IMR-90 (cell line): Measurements from ENCODE around the gene TLCD4. TPM values are rescaled to one million over a fixed set of nuclear protein-coding genes. Genes with fewer than 3 reads are reported as not detected.

Experiments
- ATAC-seq: fragments of 200-7000 bp; cut with Tn5 transposase; 2 replicates; pipeline ENCODE4 v1.9.1; 2020; ENCODE audit warnings: low read depth, mild to moderate bottlenecking, moderate library complexity
- BruUV-seq: library from RNA; stranded (reverse); fragments of 400-500 nt; replicated peaks from 2 replicates; lab custom pipeline; 2021; lab: Mats Ljungman, UMichigan
- CTCF ChIA-PET: fragments of 300-600 bp; formaldehyde crosslinking; extraction: SDS; loops from one replicate; lab custom pipeline; 2021; ENCODE audit warnings: antibody characterized with exemption; lab: Yijun Ruan, JAX
- POLR2A ChIA-PET: fragments of 300-600 bp; sonication (Branson Sonifier 250); formaldehyde crosslinking; loops from one replicate; lab custom pipeline; 2022; ENCODE audit warnings: antibody characterized with exemption; ENCODE audit not compliant: unreplicated experiment; lab: Charles Lee
- DNase-seq: peaks from one replicate; pipeline ENCODE4 v3.0.0; 2013
- H2AFZ ChIP-seq: replicated peaks from 2 replicates; pipeline ENCODE3; 2013; ENCODE audit warnings: low read length, mild to moderate bottlenecking; ENCODE audit not compliant: poor library complexity
- H2AK5ac ChIP-seq: 2 replicates; pipeline ENCODE4 v1.6.1; 2013; ENCODE audit warnings: low read depth, low read length, inconsistent platforms
- H2AK9ac ChIP-seq: replicated peaks from 2 replicates; pipeline ENCODE3; 2013; ENCODE audit warnings: mild to moderate bottlenecking, low read depth, low read length, moderate library complexity; ENCODE audit not compliant: poor library complexity
- H2BK120ac ChIP-seq: 2 replicates; pipeline ENCODE4 v1.6.1; 2013; ENCODE audit warnings: low read depth, low read length, inconsistent platforms
- H2BK15ac ChIP-seq: 3 replicates; pipeline ENCODE4 v1.6.1; 2013; ENCODE audit warnings: low read depth, low read length, inconsistent platforms
- H2BK20ac ChIP-seq: 2 replicates; pipeline ENCODE4 v1.6.1; 2013; ENCODE audit warnings: low read depth, mild to moderate bottlenecking, inconsistent platforms, low read length, moderate library complexity
- H2BK5ac ChIP-seq: 2 replicates; pipeline ENCODE4 v1.6.1; 2013; ENCODE audit warnings: mild to moderate bottlenecking, low read depth, low read length, inconsistent platforms; ENCODE audit not compliant: poor library complexity, severe bottlenecking
- H3K14ac ChIP-seq: replicated peaks from 2 replicates; pipeline ENCODE4 v1.6.1; 2013; ENCODE audit warnings: low read depth, low read length, inconsistent platforms
- H3K18ac ChIP-seq: 2 replicates; pipeline ENCODE4 v1.6.1; 2013; ENCODE audit warnings: low read depth, low read length, control low read depth
- H3K23ac ChIP-seq: 2 replicates; pipeline ENCODE4 v1.6.1; 2013; ENCODE audit warnings: low read depth, low read length, inconsistent platforms
- H3K27ac ChIP-seq: 2 replicates; pipeline ENCODE4 v1.5.1; 2013; ENCODE audit warnings: mild to moderate bottlenecking, control low read depth, low read length; ENCODE audit not compliant: insufficient read depth
- H3K27me3 ChIP-seq: 2 replicates; pipeline ENCODE4 v1.6.1; 2013; ENCODE audit warnings: low read length; ENCODE audit not compliant: control insufficient read depth, insufficient read depth
- H3K36me3 ChIP-seq: 2 replicates; pipeline ENCODE4 v1.6.1; 2013; ENCODE audit warnings: low read length, mixed read lengths; ENCODE audit not compliant: control insufficient read depth, insufficient read depth
- H3K4ac ChIP-seq: 2 replicates; pipeline ENCODE4 v1.6.1; 2013; ENCODE audit warnings: low read depth, low read length, inconsistent platforms
- H3K4me1 ChIP-seq: 2 replicates; pipeline ENCODE4 v1.6.1; 2013; ENCODE audit warnings: low read length, mixed read lengths; ENCODE audit not compliant: control insufficient read depth, insufficient read depth
- H3K4me2 ChIP-seq: 2 replicates; pipeline ENCODE4 v1.6.1; 2013; ENCODE audit warnings: low read depth, mild to moderate bottlenecking, control low read depth, low read length, moderate library complexity
- H3K4me3 ChIP-seq: 2 replicates; pipeline ENCODE4 v1.5.1; 2013; ENCODE audit warnings: low read depth, mild to moderate bottlenecking, control low read depth, low read length, moderate library complexity; ENCODE audit not compliant: insufficient read depth
- H3K56ac ChIP-seq: 2 replicates; pipeline ENCODE4 v1.6.1; 2013; ENCODE audit warnings: low read length, inconsistent platforms; ENCODE audit not compliant: insufficient read depth; ENCODE audit errors: extremely low read depth
- H3K79me1 ChIP-seq, 2 experiments: 2 replicates each; pipeline ENCODE4 v1.6.1; 2013; ENCODE audit warnings: low read length in 2 of 2, inconsistent platforms in 1 of 2, low read depth in 1 of 2
- H3K9ac ChIP-seq: 2 replicates; pipeline ENCODE4 v1.6.1; 2013; ENCODE audit warnings: low read depth, low read length, control low read depth
- H3K9me1 ChIP-seq: 2 replicates; pipeline ENCODE4 v1.6.1; 2013; ENCODE audit warnings: low read length, inconsistent platforms; ENCODE audit not compliant: insufficient read depth
- H3K9me3 ChIP-seq: 2 replicates; pipeline ENCODE4 v1.6.1; 2013; ENCODE audit warnings: low read length; ENCODE audit not compliant: control insufficient read depth, insufficient read depth
- H4K20me1 ChIP-seq: 2 replicates; pipeline ENCODE4 v1.6.1; 2013; ENCODE audit warnings: low read length, inconsistent platforms; ENCODE audit not compliant: insufficient read depth
- H4K5ac ChIP-seq: 2 replicates; pipeline ENCODE4 v1.6.1; 2013; ENCODE audit warnings: mild to moderate bottlenecking, low read depth, low read length, control low read depth
- H4K8ac ChIP-seq, 2 experiments: 2 replicates each; pipeline ENCODE4 v1.6.1; 2013; ENCODE audit warnings: low read depth in 2 of 2, low read length in 2 of 2, control low read depth in 1 of 2, inconsistent platforms in 1 of 2
- H4K91ac ChIP-seq: 2 replicates; pipeline ENCODE4 v1.6.1; 2013; ENCODE audit warnings: low read depth, low read length, inconsistent platforms; ENCODE audit not compliant: insufficient read depth
- BHLHE40 ChIP-seq: fragments of 150-350 bp; IDR thresholded peaks from 2 replicates; pipeline ENCODE4 v1.6.1; 2016; ENCODE audit warnings: mild to moderate bottlenecking, low read depth, low read length
- CEBPB ChIP-seq: IDR thresholded peaks from 2 replicates; pipeline ENCODE4 v1.6.1; 2012; ENCODE audit warnings: low read depth, low read length, improper control_type of control experiment
- CHD1 ChIP-seq: IDR thresholded peaks from 2 replicates; pipeline ENCODE4 v1.6.1; 2012; ENCODE audit warnings: low read depth, low read length, improper control_type of control experiment
- CTCF ChIP-seq: conservative IDR thresholded peaks from 2 replicates; pipeline ENCODE4 v1.5.1; 2012; ENCODE audit warnings: mild to moderate bottlenecking, low read depth, low read length, improper control_type of control experiment
- ELK1 ChIP-seq: fragments of 150-350 bp; IDR thresholded peaks from 2 replicates; pipeline ENCODE4 v1.6.1; 2016; ENCODE audit warnings: low read depth, mild to moderate bottlenecking, low read length, moderate library complexity, borderline replicate concordance
- FOS ChIP-seq: fragments of 150-350 bp; IDR thresholded peaks from 2 replicates; pipeline ENCODE4 v1.6.1; 2016; ENCODE audit warnings: low read depth, low read length
- MAFK ChIP-seq: IDR thresholded peaks from 2 replicates; pipeline ENCODE4 v1.6.1; 2012; ENCODE audit warnings: low read depth, low read length, improper control_type of control experiment
- MAZ ChIP-seq: IDR thresholded peaks from 2 replicates; pipeline ENCODE4 v1.6.1; 2012; ENCODE audit warnings: low read depth, mild to moderate bottlenecking, low read length, improper control_type of control experiment, moderate library complexity, borderline replicate concordance
- MXI1 ChIP-seq: IDR thresholded peaks from 2 replicates; pipeline ENCODE4 v1.6.1; 2012; ENCODE audit warnings: low read depth, mild to moderate bottlenecking, low read length, moderate library complexity, borderline replicate concordance
- NFE2L2 ChIP-seq: fragments of 150-350 bp; IDR thresholded peaks from 2 replicates; pipeline ENCODE4 v1.6.1; 2016; ENCODE audit warnings: low read depth, mild to moderate bottlenecking, low read length
- POLR2A ChIP-seq: IDR thresholded peaks from 2 replicates; pipeline ENCODE4 v1.6.1; 2012; ENCODE audit warnings: mild to moderate bottlenecking, low read depth, low read length
- RAD21 ChIP-seq: IDR thresholded peaks from 2 replicates; pipeline ENCODE4 v1.6.1; 2012; ENCODE audit warnings: low read length, improper control_type of control experiment
- RCOR1 ChIP-seq: IDR thresholded peaks from 2 replicates; pipeline ENCODE4 v1.6.1; 2012; ENCODE audit warnings: mild to moderate bottlenecking, low read length, improper control_type of control experiment; ENCODE audit not compliant: insufficient replicate concordance
- RFX5 ChIP-seq: IDR thresholded peaks from 2 replicates; pipeline ENCODE4 v1.8.0; 2012; ENCODE audit warnings: low read depth, mild to moderate bottlenecking, low read length, moderate library complexity
- SMC3 ChIP-seq: fragments of 150-350 bp; IDR thresholded peaks from 2 replicates; pipeline ENCODE4 v1.6.1; 2016; ENCODE audit warnings: low read depth, mild to moderate bottlenecking, antibody characterized with exemption, low read length, moderate library complexity
- WGBS, 2 experiments: methylation state at CpG; one replicate each; pipeline versions ENCODE4 v1.1.5 to v1.1.7; 2013; ENCODE audit warnings: missing lambda C conversion rate in 2 of 2; ENCODE audit not compliant: insufficient read length in 1 of 2; ENCODE audit errors: extremely low coverage in 2 of 2; 5-methylcytosine and 5-hydroxymethylcytosine counted together
- dilution Hi-C: fragments of 300-500 bp; cut with HindIII; formaldehyde crosslinking; loops from one replicate; pipeline ENCODE4 v1.14.3; 2018; ENCODE audit warnings: low sequenced_read_pairs; ENCODE audit not compliant: unreplicated experiment
- in situ Hi-C: fragments of 300-500 bp; cut with MboI; formaldehyde crosslinking; loops from 3 replicates; pipeline ENCODE4 v1.14.3; 2019; ENCODE audit warnings: low sequenced_read_pairs, inconsistent platforms, mixed read lengths
- intact Hi-C: fragments of 100-400 bp; cut with micrococcal nuclease; formaldehyde crosslinking; loops from 2 replicates; pipeline ENCODE4 v1.10.0; 2022
- polyA plus RNA-seq, 3 experiments: library from polyadenylated mRNA; depleted of rRNA; stranded (reverse); fragments of >200 nt; gene quantifications; 2 replicates each; pipeline ENCODE4 v1.2.3, GENCODE V29; 2012; ENCODE audit warnings: low replicate concordance in 1 of 3
- total RNA-seq: library from RNA; depleted of rRNA; stranded (reverse); fragments of >200 nt; gene quantifications from 2 replicates; pipeline ENCODE4 v1.2.3, GENCODE V29; 2012
- TF ChIP-seq, protein P1 (sequence below): fragments of 150-350 bp; IDR thresholded peaks from 2 replicates; pipeline ENCODE4 v1.6.1; 2017; ENCODE audit warnings: mild to moderate bottlenecking, antibody characterized with exemption, low read length, low read depth

The TLCD4 gene
- total and polyA plus RNA-seq, 2 of the 4 experiments (the other 2 are of a cell fraction), result 0.22 to 0.36 TPM

DNA sequence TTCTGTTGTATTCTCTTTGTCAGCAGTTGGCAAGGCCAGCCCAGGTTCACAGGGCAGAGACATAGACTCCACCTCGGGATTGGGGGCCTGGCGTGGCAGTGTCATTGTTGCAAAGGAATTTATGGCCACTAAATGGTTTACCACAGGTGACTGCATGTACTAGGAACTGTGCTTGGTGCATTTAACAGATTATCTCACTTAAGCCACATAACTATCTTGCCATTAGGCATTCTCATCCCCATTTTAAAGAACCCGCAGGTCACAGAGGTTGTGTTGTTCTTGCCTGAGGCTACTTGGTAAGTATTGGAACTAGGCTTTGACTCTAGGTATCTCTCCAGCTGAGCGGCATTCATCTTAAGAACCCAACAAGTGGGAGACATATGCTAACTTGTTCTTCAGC, 9.7 kb downstream of the TLCD4 start:
- Histone ChIP-seq H4K91ac (no peak overlapping the region), H3K36me3 (no peaks in the 10 kb centered on the region), H2BK5ac (no peak overlapping the region), H3K4ac (no peak overlapping the region), H2AK5ac (no peak overlapping the region), H3K9ac (no peak overlapping the region), H4K8ac (no peak overlapping the region), H3K23ac (no peak overlapping the region), H3K14ac (no peak overlapping the region), H3K27me3 (peaks cover 2% of the 10 kb centered on the region; the same call in 1 of the 2 replicates), H3K4me1 (no peaks in the 10 kb centered on the region), H3K9me3 (no peaks in the 10 kb centered on the region), H2BK20ac (no peak overlapping the region), H3K4me2 (no peak overlapping the region), H3K4me3 (no peak overlapping the region), H3K79me1 (no peaks in the 10 kb centered on the region), H2AK9ac (no peak overlapping the region), H3K18ac (no peak overlapping the region), H2AFZ (no peak overlapping the region), H4K5ac (no peak overlapping the region), H4K20me1 (no peaks in the 10 kb centered on the region), H2BK15ac (no peak overlapping the region), H3K56ac (no peak overlapping the region), H2BK120ac (no peak overlapping the region), H3K27ac (no peak overlapping the region), H3K9me1 (no peaks in the 10 kb centered on the region)
- ChIA-PET CTCF (interaction anchor here (0.6 kb wide), 1 partner anchor 10 kb away, joined by 3 read pairs; the partner anchor contains the start of gene TLCD4), POLR2A (no interaction called here)
- TF ChIP-seq ELK1 (no peak), MAFK (no peak), BHLHE40 (no peak), FOS (no peak), RFX5 (no peak), SMC3 (no peak), CHD1 (no peak), NFE2L2 (no peak), RAD21 (no peak), CEBPB (no peak), POLR2A (no peak), RCOR1 (no peak), MAZ (no peak), CTCF (no peak), MXI1 (no peak)
- TF ChIP-seq, protein P1, sequence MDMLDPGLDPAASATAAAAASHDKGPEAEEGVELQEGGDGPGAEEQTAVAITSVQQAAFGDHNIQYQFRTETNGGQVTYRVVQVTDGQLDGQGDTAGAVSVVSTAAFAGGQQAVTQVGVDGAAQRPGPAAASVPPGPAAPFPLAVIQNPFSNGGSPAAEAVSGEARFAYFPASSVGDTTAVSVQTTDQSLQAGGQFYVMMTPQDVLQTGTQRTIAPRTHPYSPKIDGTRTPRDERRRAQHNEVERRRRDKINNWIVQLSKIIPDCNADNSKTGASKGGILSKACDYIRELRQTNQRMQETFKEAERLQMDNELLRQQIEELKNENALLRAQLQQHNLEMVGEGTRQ, result no peak
- intact Hi-C loops, result no loop called here
- ATAC-seq, result no peak
- dilution Hi-C loops, result no loop called here
- in situ Hi-C loops, result no loop called here
- WGBS, 2 experiments, result no CpG with 5 or more reads among the region's 4 CpGs
- no TSS peak for BruUV-seq
- DNase-seq, result no peak
